ENCODE measurements around the gene MRPS34.

Gene MRPS34

DNA sequence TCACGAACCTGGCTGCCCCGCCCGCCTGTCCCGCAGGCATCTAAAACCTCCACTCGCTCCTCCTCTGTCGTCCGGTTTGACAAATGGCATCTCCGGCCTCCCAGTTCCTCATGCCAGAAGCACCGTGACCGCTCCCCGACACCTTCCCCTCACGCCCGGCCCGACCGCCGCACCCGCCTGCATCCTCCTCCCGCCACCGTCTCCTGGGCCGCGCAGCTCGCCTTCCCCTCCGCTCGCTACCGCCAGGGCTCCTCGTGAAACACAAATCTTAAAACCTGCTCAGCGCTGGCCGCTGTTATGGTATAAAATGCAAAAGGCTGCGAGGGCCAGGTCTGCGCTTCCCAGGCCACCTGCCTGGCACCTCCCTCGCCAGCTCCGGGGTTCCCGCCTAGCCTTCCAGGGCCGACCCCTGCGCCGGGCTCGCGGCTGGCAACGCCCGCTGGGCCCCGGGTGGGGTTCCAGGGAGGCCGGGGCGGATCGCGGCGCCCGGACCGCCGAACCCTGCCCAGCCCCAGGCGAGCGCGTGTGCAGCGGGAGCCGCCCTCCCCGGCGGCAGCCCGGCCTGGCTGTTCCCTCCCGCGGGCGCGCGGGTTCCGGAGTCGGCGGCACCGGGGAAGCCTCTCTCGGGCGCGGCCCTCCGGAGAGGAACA, 8.9 kb upstream of the MRPS34 start:
- DNase-seq (ENCODE audit: low read depth), result no peak

GRCh38 chr16:1781254-1781653, 8.3 kb upstream of the MRPS34 start:
- DNase-seq (ENCODE audit: low read depth), result no peak

DNA sequence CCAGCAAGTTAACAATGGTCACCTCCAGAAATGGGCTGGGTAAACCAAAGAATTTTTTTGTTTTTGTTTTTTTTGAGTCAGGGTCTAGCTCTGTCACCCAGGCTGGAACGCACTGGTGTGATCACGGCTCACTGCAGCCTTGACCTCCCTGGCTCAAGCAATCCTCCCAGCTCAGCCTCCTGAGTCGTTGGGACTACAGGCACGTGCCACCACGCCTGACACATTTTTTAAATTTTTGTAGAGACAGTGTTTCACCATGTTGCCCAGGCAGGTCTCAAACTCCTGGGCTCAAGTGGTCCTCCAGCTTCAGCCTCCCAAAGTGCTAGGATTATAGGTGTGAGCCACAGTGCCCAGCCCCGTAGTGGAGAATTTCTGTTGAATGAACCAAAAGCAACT, 7.7 kb upstream of the MRPS34 start:
- no peak for DNase-seq (ENCODE audit: low read depth)

DNA sequence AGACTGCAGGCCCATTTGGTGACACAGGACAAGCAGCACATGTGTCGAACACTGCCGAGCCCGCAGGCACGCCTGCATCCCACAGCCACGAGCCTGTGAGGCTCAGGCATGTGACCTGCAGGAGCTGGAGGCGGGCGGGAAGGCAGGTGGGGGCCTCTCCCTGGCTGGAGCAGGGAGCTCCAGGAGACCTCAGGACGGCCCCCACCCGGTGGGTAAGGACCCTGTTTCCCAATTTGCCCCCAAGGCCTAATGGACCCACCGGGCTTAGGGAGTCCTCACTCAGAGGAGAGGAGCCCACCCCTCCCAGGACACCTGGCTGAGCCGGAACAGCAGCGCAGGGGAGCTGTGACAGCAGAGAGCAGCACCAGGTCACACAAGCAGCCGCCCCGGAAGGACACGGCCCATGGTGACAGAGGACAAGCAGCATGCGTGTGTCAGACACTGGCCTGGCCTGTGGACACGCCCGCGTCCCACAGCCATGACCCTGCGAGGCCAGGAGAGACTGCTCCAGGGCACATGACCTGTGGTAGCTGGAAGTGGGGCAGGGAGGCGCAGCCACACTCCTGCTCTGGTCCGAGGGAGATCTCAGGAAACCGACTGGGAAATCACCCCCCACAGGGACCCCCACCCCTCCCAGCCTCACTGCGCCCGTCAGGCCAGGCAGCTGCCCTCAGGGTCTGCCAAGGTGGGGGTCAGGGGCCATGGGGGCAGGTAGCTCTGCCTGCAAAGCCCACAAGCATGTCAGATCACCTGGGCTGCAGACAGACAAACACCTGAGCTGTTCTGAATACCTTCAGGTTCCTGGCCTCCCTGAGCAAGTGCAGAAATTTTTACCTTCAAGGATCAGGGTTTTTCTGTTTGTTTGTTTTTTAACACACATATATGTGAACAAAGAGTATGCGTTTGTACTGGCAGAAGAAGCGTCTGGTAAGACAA, 7.1 kb upstream of the MRPS34 start:
- DNase-seq (ENCODE audit: low read depth), result no peak

DNA sequence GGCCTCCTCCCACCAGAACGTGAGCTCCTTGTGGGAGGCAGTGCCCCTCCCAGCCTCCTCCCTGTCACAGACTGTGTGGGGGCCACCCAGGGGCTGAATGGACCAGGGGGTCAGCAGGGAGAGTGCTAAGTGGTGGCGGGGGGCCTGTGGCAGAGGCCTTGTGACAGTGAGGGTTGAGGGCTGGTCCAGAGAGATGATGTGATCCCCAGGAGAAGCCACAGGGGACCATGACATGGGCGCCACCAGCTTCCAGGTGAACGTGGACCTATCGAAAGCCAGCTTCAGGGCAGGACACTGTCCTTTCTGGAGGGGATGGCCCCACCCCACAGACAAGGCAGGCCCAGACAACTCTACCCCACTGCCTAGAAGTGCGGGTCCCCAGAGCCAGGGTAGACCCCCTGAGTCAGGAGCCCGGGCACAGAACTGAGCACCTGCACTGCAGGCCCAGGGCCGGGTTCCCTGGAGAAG, 6.3 kb upstream of the MRPS34 start:
- DNase-seq (ENCODE audit: low read depth), result no peak

DNA sequence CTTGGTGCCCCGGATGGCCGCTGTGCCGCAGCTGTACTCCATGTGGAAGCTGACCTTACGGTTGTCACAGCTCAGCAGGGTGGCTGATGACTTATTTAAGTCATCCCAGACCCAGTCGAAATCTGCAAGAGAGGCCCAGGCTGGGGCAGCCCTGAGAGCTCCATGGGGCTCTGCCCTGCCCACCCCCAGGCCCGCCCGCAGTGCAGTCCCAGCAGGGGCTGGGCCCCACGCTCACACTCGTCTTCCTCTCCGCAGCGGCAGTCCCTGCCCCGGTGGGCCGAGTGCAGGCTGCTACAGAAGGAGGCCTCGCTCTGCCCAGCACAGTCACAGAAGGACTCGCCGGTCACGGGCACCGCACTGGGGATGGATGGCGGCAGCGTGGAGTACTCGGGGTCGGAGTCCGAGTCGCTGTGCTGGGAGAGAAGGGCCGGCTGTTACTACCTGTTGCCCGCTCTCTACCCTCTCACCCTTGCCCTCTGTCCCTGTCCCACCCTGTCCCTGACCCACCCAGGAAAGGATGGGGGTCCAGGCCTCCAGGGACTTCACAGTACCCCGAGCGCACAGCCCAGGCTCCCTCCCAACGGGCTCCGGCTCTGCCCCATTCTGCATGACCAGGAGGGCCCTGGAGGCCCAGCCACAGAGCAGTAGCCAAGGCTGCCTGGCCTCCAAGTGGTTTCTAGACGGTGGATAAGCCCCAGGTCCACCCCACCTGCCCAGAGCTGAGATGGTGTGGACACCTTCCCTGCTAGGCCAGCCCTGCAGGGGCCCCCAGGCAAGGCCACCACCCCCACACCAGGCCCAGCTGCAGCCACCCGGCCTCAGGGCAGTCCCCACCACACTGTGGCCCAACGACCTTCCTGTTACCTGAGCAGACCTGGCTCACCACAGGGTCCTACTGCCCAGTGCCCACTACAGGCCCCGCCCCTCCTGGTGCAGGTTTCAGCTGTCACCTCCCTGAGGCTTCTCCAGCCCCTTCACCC, 5.6 kb upstream of the MRPS34 start:
- DNase-seq (ENCODE audit: low read depth), result no peak

DNA sequence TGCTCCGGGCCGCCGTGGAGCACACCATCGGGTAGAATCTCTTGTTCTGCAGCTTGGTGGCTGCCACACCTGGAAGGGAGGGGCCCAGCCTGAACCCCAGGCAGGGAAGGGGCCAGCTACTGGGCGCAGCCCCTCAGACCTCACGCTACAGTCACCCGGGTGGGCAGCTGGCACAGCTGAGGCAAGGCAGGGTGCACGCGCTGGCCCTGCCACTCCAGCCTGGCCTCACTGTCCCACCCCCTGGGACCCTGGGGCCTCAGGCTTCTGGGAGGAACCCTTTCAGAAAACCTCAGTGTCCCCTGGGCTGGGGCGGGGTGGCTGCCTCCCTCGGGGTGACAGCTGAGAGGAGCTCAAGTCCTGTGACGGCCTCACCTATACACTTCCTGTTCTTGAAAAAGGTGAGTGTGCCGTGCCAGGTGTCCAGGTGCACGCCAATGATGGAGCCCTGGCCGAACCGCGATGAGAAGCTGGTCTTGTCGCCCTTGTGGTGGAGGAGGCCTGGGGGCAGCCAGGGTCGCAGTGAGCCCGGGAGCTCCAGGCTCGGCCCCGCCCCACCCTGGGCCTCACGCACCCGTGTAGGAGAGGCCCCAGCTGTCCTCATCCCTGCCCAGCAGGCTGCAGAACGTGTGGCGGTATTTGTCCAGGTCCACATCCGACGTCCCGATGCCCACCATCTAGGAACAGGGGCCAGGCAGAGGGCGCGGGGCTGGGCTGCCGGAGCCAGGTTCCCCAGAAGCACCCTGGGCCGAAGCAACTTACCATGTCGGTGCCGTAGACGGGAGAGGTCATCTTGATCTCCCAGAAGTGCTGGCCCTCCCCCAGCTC, 4.7 kb upstream of the MRPS34 start:
- no peak for DNase-seq (ENCODE audit: low read depth)

DNA sequence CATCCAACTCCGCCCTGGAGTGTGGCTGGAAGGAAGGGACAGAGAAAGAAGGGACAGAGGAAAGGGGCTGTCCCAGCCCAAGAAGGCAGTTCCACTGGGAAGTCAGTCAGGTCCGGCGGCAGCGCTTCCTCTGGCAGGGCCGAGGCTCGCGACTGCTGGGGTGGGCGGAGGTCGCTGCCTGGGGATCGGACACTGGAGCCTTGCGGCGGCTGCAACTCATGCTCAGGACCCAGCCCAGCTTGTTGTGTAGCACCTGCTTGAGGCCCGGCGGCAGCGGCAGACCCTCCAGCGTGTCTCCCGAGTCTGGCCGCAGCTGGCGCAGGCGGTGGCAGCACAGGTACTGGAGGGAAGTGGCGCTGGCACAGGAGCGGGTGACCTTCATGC, 4.0 kb upstream of the MRPS34 start:
- DNase-seq (ENCODE audit: low read depth), result no peak

- no peak for DNase-seq (ENCODE audit: low read depth)
Observed at GRCh38 chr16:1776672-1776955, 3.7 kb upstream of the MRPS34 start.

DNA sequence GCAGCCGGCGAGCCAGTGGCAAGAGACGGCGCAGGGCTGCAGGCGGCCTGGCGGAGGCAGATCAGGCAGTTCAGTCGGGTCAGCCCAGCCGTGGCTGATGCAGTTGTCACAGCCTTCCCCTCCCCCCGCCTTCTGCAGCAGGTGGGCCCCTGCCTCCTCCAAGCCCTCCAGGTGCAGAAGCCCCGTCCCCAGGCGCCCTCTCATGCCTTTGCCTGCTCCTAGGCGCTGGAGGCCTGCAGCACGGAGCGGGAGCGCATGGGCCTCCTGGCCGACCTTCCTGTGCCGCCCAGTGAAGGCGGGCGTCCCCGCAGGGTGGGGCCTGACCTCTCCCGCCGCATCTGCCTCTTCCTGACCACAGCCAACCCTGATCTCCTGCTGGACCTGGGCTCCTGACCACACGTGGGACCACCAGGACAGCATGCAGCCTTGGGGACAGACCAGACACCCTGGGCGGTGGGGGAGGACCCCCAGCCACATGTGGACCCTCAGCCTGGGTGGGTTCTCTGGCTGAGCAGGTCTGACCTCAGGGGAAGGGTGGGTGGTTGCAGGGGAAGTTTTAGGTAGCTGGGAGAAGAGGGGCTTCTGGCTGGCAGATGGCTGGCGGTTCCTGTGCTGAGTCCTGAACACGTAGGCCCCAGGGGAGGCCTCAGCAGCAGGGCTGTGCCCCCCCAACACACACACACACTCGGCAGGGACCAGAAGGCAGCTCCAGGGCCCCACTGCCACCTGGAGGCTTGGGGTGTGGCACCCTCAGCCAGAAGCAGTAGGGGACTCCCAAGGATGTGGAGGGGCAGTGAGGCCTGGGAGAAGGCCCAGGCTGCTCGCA, 3.1 kb upstream of the MRPS34 start:
- no peak for DNase-seq (ENCODE audit: low read depth)

- DNase-seq (ENCODE audit: low read depth), result no peak
Observed at GRCh38 chr16:1775006-1775845, 2.3 kb upstream of the MRPS34 start.

GRCh38 chr16:1774448-1774780, 1.5 kb upstream of the MRPS34 start:
- DNase-seq (ENCODE audit: low read depth), result no peak

- DNase-seq (ENCODE audit: low read depth), result peak; percentile 63
Observed at GRCh38 chr16:1773703-1774447, 941 bp upstream of the MRPS34 start.

GRCh38 chr16:1772362-1772907, 499 bp downstream of the MRPS34 start, which contains the start of gene EME2:
EME2 (plus strand) TSS chr16:1772810; CDS start chr16:1773228, 418 bp downstream.
- peak; percentile 32 for DNase-seq (ENCODE audit: low read depth)

DNA sequence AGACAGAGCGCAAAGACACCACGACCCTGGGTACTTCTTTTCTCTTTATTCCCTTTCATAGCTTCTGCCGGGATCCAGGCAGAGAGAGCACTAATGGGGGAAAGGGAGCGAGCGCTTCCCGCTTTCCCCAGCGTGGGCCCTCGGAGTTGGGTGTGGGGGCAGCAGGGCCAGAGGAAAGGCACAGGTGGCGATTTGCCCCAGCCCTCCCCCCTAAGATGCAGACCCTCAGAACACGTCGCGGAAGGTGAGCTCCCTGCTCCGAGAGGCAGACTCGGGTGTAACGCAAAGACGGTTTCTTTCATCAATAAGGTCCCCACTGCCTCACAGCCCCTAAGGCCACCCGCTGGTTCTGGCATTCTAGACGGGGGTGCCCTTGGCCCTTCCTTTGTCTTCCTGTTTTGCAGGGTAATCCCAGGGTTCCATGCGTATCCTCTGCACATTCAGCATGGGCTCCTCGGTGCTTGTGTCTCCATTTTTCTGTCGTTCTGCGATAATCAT, 1.0 kb downstream of the MRPS34 start:
- DNase-seq (ENCODE audit: low read depth), result no peak

DNA sequence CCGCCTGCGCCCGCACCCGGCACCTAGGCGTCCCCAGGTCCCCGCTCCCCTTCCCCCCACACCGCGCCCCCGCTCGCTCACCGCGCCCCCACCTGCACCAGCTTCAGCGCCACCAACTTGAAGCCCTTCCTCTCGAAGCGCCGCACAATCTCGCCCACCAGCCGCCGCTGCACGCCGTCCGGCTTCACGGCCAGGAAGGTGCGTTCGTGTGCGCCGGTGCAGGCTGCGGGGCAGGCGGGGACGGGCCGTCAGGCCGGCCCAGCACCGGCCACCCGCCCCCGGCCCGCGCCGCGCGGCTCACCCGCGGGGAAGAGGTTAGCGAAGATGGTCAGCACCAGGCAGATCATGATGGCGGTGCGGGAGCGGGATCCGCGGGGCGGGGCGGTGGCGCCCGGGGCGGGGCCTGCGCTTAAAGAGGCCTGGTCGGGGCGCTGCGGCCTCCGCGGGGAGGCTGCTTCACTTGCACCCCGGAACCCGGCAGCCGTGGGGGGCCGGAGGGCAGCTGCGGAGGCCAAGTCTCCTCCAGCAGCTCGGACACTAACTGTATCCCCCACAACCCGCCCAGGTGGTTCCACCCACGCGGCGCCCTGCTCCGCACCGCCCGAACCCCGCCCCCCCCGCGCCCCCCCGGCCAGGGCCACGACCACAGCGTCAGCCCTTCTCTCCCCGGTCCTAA, 1.6 kb downstream of the MRPS34 start, which contains the start of gene NME3:
TSS of gene NME3 (minus strand) at position 356 of the 676 bp plus-strand sequence. CDS start at position 347, 9 bp downstream.
- peak; percentile 64 for DNase-seq (ENCODE audit: low read depth)

GRCh38 chr16:1770328-1771187, 2.4 kb downstream of the MRPS34 start:
- DNase-seq (ENCODE audit: low read depth), result peak; percentile 62
